Mesodermal cell (in vitro differentiated cells): ENCODE data around the gene NNT.
"Not testable (repeated sequence)": the region's sequence is repeated elsewhere in the genome, so short reads cannot be mapped to it uniquely, and the experiment has no call there.

Experiments
- H3K27ac ChIP-seq: 2 replicates; pipeline ENCODE4 v1.7.0; 2013; ENCODE audit warnings: mild to moderate bottlenecking, low read depth, low read length, moderate library complexity; ENCODE audit not compliant: severe bottlenecking
- H3K36me3 ChIP-seq: 2 replicates; pipeline ENCODE4 v1.7.1; 2013; ENCODE audit warnings: mild to moderate bottlenecking, low read length, moderate library complexity; ENCODE audit not compliant: control insufficient read depth, insufficient read depth
- H3K4me1 ChIP-seq: one replicate; pipeline ENCODE4 v1.7.1; 2013; ENCODE audit warnings: mild to moderate bottlenecking, low read length; ENCODE audit not compliant: insufficient read depth, control insufficient read depth, poor library complexity, severe bottlenecking
- H3K4me3 ChIP-seq: 2 replicates; pipeline ENCODE4 v1.7.0; 2013; ENCODE audit warnings: low read length, control low read depth, mild to moderate bottlenecking; ENCODE audit not compliant: insufficient read depth, poor library complexity, severe bottlenecking; ENCODE audit errors: extremely low read depth
- H3K9me3 ChIP-seq: 2 replicates; pipeline ENCODE4 v1.7.1; 2013; ENCODE audit warnings: mild to moderate bottlenecking, low read length, moderate library complexity; ENCODE audit not compliant: control insufficient read depth
- WGBS, 2 experiments: methylation state at CpG; one replicate each; pipeline ENCODE4 v1.1.5; 2013; ENCODE audit warnings: missing lambda C conversion rate in 2 of 2; ENCODE audit not compliant: insufficient coverage in 2 of 2; 5-methylcytosine and 5-hydroxymethylcytosine counted together

The NNT gene

GRCh38 chr5:43691275-43691674, 88.3 kb downstream of the NNT start:
- WGBS, 2 experiments = 89 to 100% methylated on average over 3 of the region's 4 CpGs
- Histone ChIP-seq H3K27ac (no peak overlapping the region), H3K4me1 (no peaks in the 10 kb centered on the region), H3K9me3 (peaks cover 5% of the 10 kb centered on the region), H3K4me3 (no peak overlapping the region), H3K36me3 (no peaks in the 10 kb centered on the region)

DNA sequence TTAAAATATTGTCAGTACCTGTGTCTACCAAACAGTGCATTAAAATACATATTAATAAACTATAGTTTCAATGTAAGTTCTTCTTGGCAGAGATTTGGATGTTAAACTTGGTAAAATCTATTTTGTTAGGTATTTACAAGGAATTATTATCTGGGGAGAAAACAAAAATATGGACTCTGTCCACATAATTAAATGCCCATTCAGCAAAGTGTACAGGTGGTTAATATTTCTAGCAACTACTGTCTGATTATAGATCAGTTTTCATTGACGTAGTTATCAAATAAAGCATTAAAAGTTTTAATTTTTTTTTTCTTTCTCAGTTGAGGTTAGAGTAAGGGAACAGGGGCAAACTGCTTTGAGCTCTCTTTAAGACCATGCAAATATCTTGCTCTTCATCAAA, 88.9 kb downstream of the NNT start:
- no CpG with 5 or more reads among the region's 1 CpG for WGBS, 2 experiments
- H3K27ac ChIP-seq = no peak overlapping the region
- H3K4me1 ChIP-seq = no peaks in the 10 kb centered on the region
- H3K9me3 ChIP-seq = peaks cover 10% of the 10 kb centered on the region
- H3K36me3 ChIP-seq = no peaks in the 10 kb centered on the region
- H3K4me3 ChIP-seq = no peak overlapping the region

DNA sequence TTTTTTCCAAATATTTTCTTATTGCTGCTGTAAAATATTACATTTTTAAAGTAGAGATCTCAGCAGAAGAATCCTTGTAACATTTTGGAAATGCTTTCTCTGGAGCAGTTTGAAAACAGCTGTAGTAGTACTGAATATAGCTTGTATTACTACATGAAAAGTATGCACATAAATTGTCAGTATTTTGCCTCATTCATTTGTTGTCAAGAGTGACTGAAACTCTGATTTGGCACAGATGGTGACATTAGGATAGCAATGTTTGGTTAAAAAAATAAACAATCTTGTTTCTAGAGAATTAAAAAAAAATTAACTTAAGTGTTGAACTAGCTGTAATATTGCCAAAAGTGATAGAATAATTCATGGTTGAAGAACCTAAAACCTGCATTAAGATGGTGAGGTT, 90.4 kb downstream of the NNT start:
- Histone ChIP-seq H3K27ac (no peak overlapping the region), H3K4me1 (no peaks in the 10 kb centered on the region), H3K9me3 (peaks cover 10% of the 10 kb centered on the region), H3K36me3 (no peaks in the 10 kb centered on the region), H3K4me3 (no peak overlapping the region)

GRCh38 chr5:43694027-43694426, 91.0 kb downstream of the NNT start:
- no peak overlapping the region for H3K27ac ChIP-seq
- no peaks in the 10 kb centered on the region for H3K4me1 ChIP-seq
- H3K9me3 ChIP-seq = peaks cover 10% of the 10 kb centered on the region
- WGBS, 2 experiments = 100% methylated on average over 1 of the region's 1 CpG; no CpG with 5 or more reads in 1 of the 2 experiments
- H3K4me3 ChIP-seq = no peak overlapping the region
- no peaks in the 10 kb centered on the region for H3K36me3 ChIP-seq

DNA sequence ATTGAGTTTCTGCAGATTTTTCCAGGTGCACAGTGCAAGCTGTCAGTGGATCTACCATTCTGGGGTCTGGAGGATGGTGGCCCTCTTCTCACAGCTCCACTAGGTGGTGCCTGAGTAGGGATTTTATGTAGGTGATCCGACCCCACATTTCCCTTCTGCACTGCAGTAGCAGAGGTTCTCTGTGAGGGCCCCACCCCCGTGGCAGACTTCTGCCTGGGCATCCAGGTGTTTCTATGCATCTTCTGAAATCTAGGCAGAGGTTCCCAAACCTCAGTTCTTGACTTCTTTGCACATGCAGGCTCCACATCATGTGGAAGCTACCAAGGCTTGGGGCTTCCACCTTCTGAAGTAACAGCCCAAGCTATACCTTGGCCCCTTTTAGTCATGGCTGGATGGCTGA, 93.5 kb downstream of the NNT start:
- not testable (repeated sequence) for H3K36me3 ChIP-seq, H3K4me3 ChIP-seq, H3K27ac ChIP-seq, H3K4me1 ChIP-seq
- H3K9me3 ChIP-seq = peaks cover 10% of the 10 kb centered on the region
- WGBS, 2 experiments = 100% methylated on average over 1 of the region's 2 CpGs; no CpG with 5 or more reads in 1 of the 2 experiments

- WGBS, 2 experiments = 88 to 100% methylated on average over 1 of the region's 1 CpG
- H3K27ac ChIP-seq = no peak overlapping the region
- no peaks in the 10 kb centered on the region for H3K36me3 ChIP-seq
- no peaks in the 10 kb centered on the region for H3K4me1 ChIP-seq
- no peak overlapping the region for H3K4me3 ChIP-seq
- peaks cover 10% of the 10 kb centered on the region for H3K9me3 ChIP-seq
These were observed 96.9 kb downstream of the NNT start for GRCh38 chr5:43699910-43700309.

DNA sequence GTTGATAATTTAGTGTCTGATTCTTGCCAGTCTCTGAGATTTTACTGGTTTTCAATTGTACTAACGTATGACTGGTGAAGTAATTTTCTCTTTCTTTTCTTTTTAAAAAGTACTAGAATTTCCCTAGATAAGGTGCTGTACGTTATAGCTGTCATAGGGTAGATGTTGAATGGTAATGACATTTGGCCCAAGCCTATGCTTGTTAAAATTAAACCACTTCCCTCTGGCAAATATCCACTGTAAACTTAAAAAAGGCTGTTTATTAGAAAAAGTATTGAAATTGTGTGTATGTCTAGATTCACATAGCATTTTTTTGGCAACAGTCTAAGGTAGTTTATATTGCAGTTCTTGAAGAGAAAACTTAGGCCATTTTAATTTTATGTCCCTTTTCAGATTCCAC, 97.6 kb downstream of the NNT start:
- Histone ChIP-seq H3K27ac (no peak overlapping the region), H3K9me3 (peaks cover 5% of the 10 kb centered on the region), H3K4me3 (no peak overlapping the region), H3K4me1 (no peaks in the 10 kb centered on the region), H3K36me3 (no peaks in the 10 kb centered on the region)
- WGBS, 2 experiments = no CpG with 5 or more reads among the region's 2 CpGs

GRCh38 chr5:43701227-43701626, 98.2 kb downstream of the NNT start:
- Histone ChIP-seq H3K9me3 (peaks cover 5% of the 10 kb centered on the region), H3K4me3 (no peak overlapping the region), H3K27ac (no peak overlapping the region), H3K4me1 (no peaks in the 10 kb centered on the region), H3K36me3 (no peaks in the 10 kb centered on the region)
- no CpG with 5 or more reads among the region's 3 CpGs for WGBS, 2 experiments

DNA sequence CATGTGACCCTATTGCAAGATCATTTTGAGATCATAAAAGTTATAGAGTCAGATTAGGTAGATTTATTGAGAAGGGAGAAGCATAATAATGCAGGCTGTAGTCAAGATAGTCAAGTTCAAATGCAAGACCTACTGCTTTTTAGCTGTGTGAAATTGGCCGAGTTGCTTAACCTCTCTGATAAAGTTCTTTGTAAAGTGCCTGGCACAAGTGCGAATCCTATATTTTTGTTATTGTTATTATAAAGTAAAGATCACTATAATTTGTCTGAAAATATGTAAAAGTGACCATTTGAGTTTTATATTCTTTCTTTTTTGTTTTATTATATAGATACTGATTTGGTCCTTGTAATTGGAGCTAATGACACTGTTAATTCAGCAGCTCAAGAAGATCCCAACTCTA, 99.3 kb downstream of the NNT start:
- Histone ChIP-seq H3K9me3 (no peaks in the 10 kb centered on the region), H3K4me3 (no peak overlapping the region), H3K4me1 (no peaks in the 10 kb centered on the region), H3K36me3 (no peaks in the 10 kb centered on the region), H3K27ac (no peak overlapping the region)
- 80% methylated on average over 1 of the region's 2 CpGs; no CpG with 5 or more reads in 1 of the 2 experiments for WGBS, 2 experiments

DNA sequence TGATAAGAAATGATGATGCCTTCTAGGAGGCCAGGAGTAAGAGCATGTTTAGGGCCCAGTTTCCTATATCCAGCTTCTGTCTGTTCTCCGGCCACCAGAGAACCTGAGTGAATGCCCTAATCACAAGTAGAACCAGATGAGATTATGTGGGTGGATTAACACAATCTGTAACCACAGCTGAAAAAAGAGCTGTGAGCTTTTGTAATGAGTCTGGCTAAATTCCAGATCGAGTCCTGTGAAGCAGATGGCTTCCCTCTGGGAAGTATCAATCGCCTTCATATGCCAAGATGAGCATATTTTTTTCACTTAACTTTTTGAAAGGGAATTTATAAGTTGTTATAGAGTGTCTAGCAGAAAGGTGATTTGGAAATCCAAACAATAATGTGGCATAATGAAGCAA, 99.8 kb downstream of the NNT start:
- 92 to 100% methylated on average over 2 of the region's 3 CpGs for WGBS, 2 experiments

DNA sequence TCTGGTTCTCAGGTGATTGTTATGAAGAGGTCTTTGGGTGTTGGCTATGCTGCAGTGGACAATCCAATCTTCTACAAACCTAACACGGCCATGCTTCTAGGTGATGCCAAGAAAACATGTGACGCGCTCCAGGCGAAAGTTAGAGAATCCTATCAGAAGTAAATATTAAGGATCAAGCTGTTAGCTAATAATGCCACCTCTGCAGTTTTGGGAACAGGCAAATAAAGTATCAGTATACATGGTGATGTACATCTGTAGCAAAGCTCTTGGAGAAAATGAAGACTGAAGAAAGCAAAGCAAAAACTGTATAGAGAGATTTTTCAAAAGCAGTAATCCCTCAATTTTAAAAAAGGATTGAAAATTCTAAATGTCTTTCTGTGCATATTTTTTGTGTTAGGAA, 101.3 kb downstream of the NNT start:
- Histone ChIP-seq H3K4me3 (no peak overlapping the region), H3K27ac (no peak overlapping the region), H3K9me3 (no peaks in the 10 kb centered on the region), H3K4me1 (no peaks in the 10 kb centered on the region), H3K36me3 (no peaks in the 10 kb centered on the region)
- WGBS, 2 experiments = no CpG with 5 or more reads among the region's 4 CpGs

More for the DNA sequence above, 99.8 kb downstream of the NNT start:
- no peak overlapping the region for H3K4me3 ChIP-seq
- no peaks in the 10 kb centered on the region for H3K9me3 ChIP-seq
- no peaks in the 10 kb centered on the region for H3K36me3 ChIP-seq
- no peaks in the 10 kb centered on the region for H3K4me1 ChIP-seq
- H3K27ac ChIP-seq = no peak overlapping the region

- H3K36me3 ChIP-seq, H3K4me3 ChIP-seq, H3K4me1 ChIP-seq, H3K27ac ChIP-seq, H3K9me3 ChIP-seq: not testable (repeated sequence)
- WGBS, 2 experiments = no CpG with 5 or more reads among the region's 1 CpG
These were observed 103.6 kb downstream of the NNT start for GRCh38 chr5:43706576-43706975.
